Activated B cell treated with CpG ODN at 0.5 μM for 24 hours (primary cell): ENCODE measurements around the gene SKAP2. TPM values are rescaled to one million over a fixed set of nuclear protein-coding genes. Genes with fewer than 3 reads are reported as not detected.

ENCODE experiments used
- ATAC-seq: fragments of 200-7000 bp; cut with Tn5 transposase; one replicate; pipeline ENCODE4 v1.10.0; 2021; ENCODE audit warnings: low read depth, mild to moderate bottlenecking, moderate library complexity
- CTCF ChIA-PET: fragments of 350-600 bp; sonication (Branson Sonifier 250); formaldehyde crosslinking; loops from one replicate; lab custom pipeline; 2021; ENCODE audit warnings: antibody characterized with exemption; lab: Charles Lee
- POLR2A ChIA-PET: fragments of 350-600 bp; sonication (Branson Sonifier 250); formaldehyde crosslinking; loops from one replicate; lab custom pipeline; 2021; ENCODE audit warnings: antibody characterized with exemption; lab: Charles Lee
- DNase-seq: peaks from one replicate; pipeline ENCODE4 v3.0.0; 2022
- H3K27ac Mint-ChIP-seq: one replicate; pipeline ENCODE4 v1.8.0; 2020; ENCODE audit warnings: mixed read lengths
- H3K27me3 Mint-ChIP-seq: one replicate; pipeline ENCODE4 v1.8.0; 2021; ENCODE audit warnings: mixed read lengths
- H3K36me3 Mint-ChIP-seq: one replicate; pipeline ENCODE4 v1.8.0; 2021; ENCODE audit warnings: low read depth, mixed read lengths
- H3K4me1 Mint-ChIP-seq: one replicate; pipeline ENCODE4 v1.8.0; 2021; ENCODE audit warnings: mixed read lengths
- H3K4me3 Mint-ChIP-seq: one replicate; pipeline ENCODE4 v1.8.0; 2020; ENCODE audit warnings: mild to moderate bottlenecking, mixed read lengths
- H3K9me3 Mint-ChIP-seq: one replicate; pipeline ENCODE4 v1.8.0; 2020; ENCODE audit warnings: mixed read lengths
- intact Hi-C: fragments of 100-400 bp; cut with micrococcal nuclease; formaldehyde crosslinking; loops from one replicate; pipeline ENCODE4 v1.15.1; 2024
- total RNA-seq: library from RNA; stranded (reverse); gene quantifications from 2 replicates; pipeline ENCODE4 v1.2.3, GENCODE V29; 2022
- TF ChIP-seq, protein P1 (sequence below): fragments of 200-600 bp; IDR thresholded peaks from one replicate; pipeline ENCODE4 v1.8.0; 2022; ENCODE audit warnings: antibody characterized with exemption, mild to moderate bottlenecking

The SKAP2 gene
- total RNA-seq, 1 donor from 2014 or later, result 75.6 TPM

- no peaks in the 10 kb centered on the region for H3K27me3 Mint-ChIP-seq
Measured at GRCh38 chr7:26630941-26631580, 233.3 kb downstream of the SKAP2 start.

GRCh38 chr7:26630361-26630760 lies 234.0 kb downstream of the SKAP2 start:
- intact Hi-C loops, result no loop called here
- ATAC-seq (no peak), DNase-seq (no peak)
- Mint-ChIP-seq H3K9me3 (no peaks in the 10 kb centered on the region), H3K4me3 (no peak overlapping the region), H3K27ac (no peak overlapping the region), H3K36me3 (no peaks in the 10 kb centered on the region), H3K27me3 (no peaks in the 10 kb centered on the region), H3K4me1 (no peaks in the 10 kb centered on the region)
- ChIA-PET POLR2A (no interaction called here), CTCF (no interaction called here)
- TF ChIP-seq, protein P1, sequence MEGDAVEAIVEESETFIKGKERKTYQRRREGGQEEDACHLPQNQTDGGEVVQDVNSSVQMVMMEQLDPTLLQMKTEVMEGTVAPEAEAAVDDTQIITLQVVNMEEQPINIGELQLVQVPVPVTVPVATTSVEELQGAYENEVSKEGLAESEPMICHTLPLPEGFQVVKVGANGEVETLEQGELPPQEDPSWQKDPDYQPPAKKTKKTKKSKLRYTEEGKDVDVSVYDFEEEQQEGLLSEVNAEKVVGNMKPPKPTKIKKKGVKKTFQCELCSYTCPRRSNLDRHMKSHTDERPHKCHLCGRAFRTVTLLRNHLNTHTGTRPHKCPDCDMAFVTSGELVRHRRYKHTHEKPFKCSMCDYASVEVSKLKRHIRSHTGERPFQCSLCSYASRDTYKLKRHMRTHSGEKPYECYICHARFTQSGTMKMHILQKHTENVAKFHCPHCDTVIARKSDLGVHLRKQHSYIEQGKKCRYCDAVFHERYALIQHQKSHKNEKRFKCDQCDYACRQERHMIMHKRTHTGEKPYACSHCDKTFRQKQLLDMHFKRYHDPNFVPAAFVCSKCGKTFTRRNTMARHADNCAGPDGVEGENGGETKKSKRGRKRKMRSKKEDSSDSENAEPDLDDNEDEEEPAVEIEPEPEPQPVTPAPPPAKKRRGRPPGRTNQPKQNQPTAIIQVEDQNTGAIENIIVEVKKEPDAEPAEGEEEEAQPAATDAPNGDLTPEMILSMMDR, result no peak

More at GRCh38 chr7:26630941-26631580, 233.3 kb downstream of the SKAP2 start:
- Mint-ChIP-seq H3K36me3 (no peaks in the 10 kb centered on the region), H3K9me3 (no peaks in the 10 kb centered on the region), H3K4me1 (no peaks in the 10 kb centered on the region), H3K27ac (no peak overlapping the region), H3K4me3 (no peak overlapping the region)
- intact Hi-C loops, result no loop called here
- ATAC-seq, result no peak
- no peak for DNase-seq
- ChIA-PET CTCF (no interaction called here), POLR2A (no interaction called here)
- TF ChIP-seq, protein P1, result no peak

DNA sequence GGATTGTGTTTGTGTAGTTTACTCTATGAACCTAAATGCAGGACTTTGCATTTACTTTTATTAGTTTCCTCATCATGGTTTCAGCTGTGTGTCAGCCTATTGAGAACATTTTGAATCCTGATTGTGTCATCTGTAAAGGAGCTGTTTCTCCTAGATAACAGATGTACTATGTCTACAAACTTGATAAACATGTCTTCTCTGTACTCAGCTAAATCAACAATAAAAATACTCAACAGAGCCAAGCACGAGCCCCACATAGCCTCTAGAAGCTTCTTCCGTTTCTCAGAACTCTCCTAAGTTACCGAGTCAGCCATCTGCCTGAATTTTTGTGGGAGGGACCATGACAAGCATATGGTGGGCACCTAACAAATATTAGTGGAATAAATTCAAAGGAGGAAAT lies 234.7 kb downstream of the SKAP2 start:
- H3K4me3 Mint-ChIP-seq, result no peak overlapping the region
- no peaks in the 10 kb centered on the region for H3K36me3 Mint-ChIP-seq
- no peak for ATAC-seq
- POLR2A ChIA-PET, result no interaction called here
- no peaks in the 10 kb centered on the region for H3K27me3 Mint-ChIP-seq
- intact Hi-C loops, result no loop called here
- TF ChIP-seq, protein P1, result no peak
- CTCF ChIA-PET, result no interaction called here
- H3K9me3 Mint-ChIP-seq, result no peaks in the 10 kb centered on the region
- no peak for DNase-seq
- H3K27ac Mint-ChIP-seq, result no peak overlapping the region
- no peaks in the 10 kb centered on the region for H3K4me1 Mint-ChIP-seq

GRCh38 chr7:26627891-26628341 lies 236.5 kb downstream of the SKAP2 start:
- CTCF ChIA-PET, result no interaction called here
- H3K9me3 Mint-ChIP-seq, result no peaks in the 10 kb centered on the region
- H3K27ac Mint-ChIP-seq, result no peak overlapping the region
- DNase-seq (no peak), ATAC-seq (no peak)
- H3K36me3 Mint-ChIP-seq, result no peaks in the 10 kb centered on the region
- TF ChIP-seq, protein P1, result no peak
- intact Hi-C loops, result no loop called here
- POLR2A ChIA-PET, result no interaction called here
- H3K27me3 Mint-ChIP-seq, result no peaks in the 10 kb centered on the region
- H3K4me1 Mint-ChIP-seq, result no peaks in the 10 kb centered on the region
- H3K4me3 Mint-ChIP-seq, result no peak overlapping the region

- H3K27me3 Mint-ChIP-seq, result no peaks in the 10 kb centered on the region
- intact Hi-C loops, result no loop called here
- no peaks in the 10 kb centered on the region for H3K9me3 Mint-ChIP-seq
- ChIA-PET CTCF (no interaction called here), POLR2A (no interaction called here)
- no peaks in the 10 kb centered on the region for H3K36me3 Mint-ChIP-seq
- no peak overlapping the region for H3K4me3 Mint-ChIP-seq
- no peaks in the 10 kb centered on the region for H3K4me1 Mint-ChIP-seq
- TF ChIP-seq, protein P1, result no peak
- no peak for DNase-seq
- ATAC-seq, result no peak
- no peak overlapping the region for H3K27ac Mint-ChIP-seq
Measured at GRCh38 chr7:26627221-26627620, 237.2 kb downstream of the SKAP2 start.
